SK-N-MC (cell line): ENCODE data around the gene SIRT7.

Experiments used
- EZH2 ChIP-seq: fragments of 200-600 bp; sonication (generic); IDR thresholded peaks from one replicate; pipeline ENCODE4 v1.6.1; 2017; ENCODE audit warnings: antibody characterized with exemption
- POLR2AphosphoS5 ChIP-seq: IDR thresholded peaks from 2 replicates; pipeline ENCODE4 v1.6.1; 2012; ENCODE audit warnings: mild to moderate bottlenecking, low read depth, low read length, borderline replicate concordance

GRCh38 chr17:81956607-81957589, 38.9 kb upstream of the SIRT7 start:
- TF ChIP-seq POLR2AphosphoS5, result no peak
- no peak for TF ChIP-seq EZH2
